GM21737 (cell line): ENCODE results near the gene PRPF6.
A peak's percentile ranks its signal among the peaks of the same experiment; 100 is the strongest.

Experiments used
- ATAC-seq: cut with Tn5 transposase; IDR thresholded peaks from one replicate; pipeline ENCODE4 v1.9.1; 2021; ENCODE audit warnings: mild to moderate bottlenecking, moderate library complexity; ENCODE audit not compliant: unreplicated experiment

PRPF6 gene

DNA sequence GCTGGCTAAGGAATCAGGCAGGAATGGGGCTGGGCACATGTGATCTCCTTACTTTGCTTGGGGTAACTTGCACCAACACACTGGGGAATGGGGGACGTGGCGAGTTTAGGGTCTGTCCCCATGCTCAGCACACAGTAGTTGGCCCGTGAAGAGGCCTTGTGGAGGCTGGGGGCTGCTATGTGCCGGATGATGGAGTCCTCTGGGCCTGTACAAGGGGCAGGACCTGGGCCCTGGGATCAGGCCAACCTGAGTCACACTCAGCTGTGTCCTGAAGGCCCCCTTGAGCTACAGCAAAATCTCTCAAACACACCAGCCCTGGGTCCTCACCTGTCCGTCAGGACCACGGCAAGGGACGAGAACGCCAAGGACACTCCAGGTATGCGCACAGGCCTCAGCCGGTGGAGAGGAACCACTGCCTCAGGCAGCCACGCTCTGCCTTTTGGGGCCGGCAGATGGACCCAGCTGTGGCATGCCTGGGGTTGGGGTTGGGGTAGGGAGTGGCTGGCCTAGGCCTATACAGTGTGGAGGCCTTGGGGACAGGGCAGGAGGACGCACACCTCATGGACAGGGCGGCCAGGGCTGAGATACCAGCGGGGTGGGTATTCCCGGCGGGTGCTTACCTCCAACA is 35.8 kb upstream of the PRPF6 start:
- ATAC-seq: no peak

DNA sequence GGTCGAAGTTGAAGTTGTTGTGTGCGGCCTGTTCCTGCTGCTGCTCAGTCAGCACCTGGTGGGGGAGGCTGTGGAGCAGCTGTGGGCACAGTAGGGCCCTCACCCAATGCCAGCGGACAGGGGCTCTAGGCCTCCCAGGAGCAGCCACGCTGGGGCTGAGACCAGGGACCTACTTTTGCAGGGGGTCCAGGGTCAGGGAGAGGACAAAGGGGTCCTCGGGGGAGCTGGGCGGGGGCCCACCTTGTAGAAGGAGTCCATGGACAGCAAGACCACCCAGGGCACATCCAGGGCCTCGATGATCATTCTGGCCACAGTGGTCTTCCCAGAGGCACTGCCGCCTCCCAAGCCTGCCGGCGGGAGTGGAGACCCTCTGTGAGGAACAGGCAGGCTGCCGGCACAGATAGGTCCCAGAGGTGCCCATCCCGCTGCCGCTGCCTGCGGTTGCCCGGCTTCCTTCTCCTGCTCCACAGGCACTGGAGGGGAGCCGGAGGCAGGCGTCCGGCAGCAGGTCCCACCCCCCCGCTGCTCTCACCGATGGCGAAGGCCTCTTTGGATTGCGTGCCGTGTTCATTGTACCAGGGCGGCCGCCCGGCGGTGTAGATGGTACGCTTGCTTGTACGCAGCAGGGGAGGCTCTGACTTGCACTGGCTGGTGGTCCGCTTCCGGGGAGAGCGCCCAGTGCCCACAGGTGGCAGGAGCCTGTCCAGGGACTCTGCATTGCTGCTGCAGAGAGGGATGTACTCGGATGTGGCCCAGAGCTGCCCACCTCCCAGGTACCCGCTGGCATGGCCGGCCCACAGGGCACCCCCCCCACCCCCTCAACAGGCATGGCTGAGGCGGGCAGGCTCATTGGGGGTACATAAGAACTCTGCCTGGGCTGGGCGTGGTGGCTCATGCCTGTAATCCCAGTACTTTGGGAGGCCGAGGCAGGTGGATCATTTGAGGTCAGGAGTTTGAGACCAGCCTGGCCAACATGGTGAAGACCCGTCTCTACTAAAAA is 34.7 kb upstream of the PRPF6 start:
- no peak for ATAC-seq

DNA sequence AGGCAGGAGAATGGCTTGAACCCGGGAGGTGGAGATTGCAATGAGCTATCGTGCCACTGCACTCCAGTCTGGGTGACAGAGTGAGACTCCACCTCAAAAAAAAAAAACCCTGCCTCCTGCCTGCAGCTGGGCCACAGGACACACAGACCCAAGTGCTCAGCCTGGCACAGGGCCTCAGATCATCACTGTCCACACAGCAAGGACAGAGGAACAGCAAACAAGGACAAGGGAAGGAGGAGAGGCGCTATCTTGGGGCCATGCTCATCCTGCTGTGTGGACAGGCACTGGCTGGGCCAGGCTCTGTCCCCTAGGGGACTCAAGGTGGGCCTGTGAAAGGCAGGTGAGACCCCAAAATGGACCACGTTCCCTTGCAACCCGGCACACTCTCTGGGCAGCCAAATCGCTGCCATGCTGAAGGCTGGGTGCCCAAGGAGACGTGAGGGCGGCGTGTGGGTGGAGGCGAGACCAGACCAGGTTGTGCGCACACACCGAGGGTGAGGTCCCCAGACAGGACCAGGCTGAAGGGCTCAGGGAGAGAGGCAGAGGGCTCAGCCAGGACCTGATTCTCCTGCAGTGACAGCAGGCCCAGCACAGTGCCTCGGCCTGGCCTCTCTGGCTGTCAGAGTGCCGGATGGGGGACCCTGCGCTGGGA is 33.8 kb upstream of the PRPF6 start:
- ATAC-seq: no peak

DNA sequence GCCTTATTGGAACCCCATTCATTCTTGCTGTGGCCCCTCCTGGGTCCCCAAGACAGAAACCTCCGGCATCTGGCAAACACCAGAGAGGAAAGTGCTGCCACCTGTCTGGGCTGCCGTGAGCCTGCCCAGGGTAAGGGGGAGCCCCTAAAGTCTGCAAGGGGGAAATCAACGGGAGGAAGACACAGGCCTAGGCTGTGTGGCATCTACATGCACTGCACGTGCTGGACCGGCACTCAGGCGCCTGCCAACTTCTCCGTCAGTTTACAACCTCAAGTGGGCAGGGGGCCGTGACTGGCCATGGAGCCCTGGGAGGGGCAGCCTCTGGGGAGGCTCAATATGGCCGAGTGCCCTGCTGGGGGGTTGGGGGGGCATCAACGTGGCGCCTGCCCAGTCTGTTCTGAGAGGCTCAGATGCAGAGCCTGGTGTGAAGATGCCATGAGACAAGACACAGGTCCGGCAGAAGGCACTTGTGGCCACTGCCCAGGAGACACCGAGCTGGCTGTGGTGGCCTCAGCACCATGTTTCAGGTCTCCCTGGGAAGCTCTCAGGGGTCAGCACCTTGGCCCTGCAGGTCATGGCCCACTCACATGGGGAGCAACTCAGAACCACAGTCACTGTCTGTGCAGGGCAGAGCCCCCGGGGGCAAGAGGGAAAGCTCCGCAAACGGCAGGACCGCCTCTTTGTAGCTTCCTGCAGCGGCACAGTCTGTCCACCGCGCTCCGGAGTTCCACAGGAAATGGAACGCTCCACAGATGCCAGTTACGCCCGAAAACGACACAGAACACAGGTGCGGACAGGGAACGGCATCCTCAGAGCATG is 33.1 kb upstream of the PRPF6 start:
- no peak for ATAC-seq

DNA sequence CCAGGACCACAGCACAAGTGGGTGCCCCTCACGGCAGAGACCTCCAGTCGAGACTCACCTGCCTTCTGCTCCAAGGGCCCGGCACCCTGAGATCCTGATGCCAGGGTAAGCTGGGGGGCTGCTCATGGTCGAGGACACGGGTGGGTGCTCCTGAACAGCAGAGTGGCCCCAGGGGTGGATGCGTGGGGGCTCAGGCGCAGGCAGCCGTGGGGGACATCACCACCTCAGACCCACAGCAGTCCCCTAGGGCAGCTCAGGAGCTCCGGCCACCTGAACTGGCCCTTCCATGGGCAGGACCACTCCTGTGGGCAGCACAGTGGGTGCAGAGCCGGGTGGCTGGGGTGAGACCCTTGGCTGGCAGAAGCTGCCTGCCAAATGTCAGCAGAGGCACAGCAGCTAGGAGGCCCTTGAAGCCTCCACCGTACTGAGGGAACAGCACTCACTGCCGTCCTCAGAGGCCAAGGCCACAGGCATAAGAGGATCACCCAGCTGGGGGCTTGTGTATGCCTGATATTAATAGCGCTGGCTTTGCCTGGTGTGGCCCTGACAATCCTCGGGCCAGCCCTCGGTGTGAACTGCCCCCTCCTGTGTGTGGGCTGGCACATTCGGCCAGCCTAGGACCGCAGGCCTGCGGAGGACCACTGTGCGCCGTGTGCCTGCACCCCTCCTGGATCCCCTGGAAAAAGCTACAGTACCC is 30.1 kb upstream of the PRPF6 start:
- ATAC-seq: no peak

DNA sequence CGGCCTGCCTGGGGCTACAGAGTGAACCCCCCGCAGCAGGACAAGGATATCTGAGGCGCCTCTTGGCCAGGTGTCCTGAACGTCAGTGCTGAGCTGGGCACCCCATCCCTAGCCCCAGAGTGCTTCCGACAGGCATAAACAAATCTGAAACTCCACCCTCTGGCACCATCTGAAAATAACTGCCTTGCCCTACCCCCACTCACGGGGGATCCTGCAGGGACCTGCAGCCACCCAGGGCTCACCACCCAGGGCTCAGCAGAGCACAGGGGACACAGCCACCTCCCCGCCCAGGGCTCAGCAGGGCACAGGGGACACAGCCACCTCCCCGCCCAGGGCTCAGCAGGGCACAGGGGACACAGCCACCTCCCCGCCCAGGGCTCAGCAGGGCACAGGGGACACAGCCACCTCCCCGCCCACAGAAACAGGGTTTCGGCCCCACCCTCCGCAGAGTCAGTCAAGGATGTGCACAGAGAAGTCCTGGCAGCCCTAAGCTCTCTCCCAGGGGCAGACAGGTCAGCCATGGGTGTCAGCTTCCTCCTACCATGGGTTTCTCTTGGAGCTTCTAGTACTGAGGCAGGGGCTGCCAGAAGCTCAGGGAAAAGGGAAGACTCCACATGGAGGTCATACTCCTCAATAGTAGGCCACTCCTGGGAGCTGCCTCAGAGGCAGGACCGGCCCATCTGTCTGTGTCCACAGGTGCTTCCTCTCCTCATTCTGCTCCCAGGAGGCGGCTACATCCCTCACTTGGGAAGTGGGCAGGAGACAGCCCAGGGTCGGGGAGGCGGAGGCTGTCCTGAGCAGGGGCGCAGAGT is 29.3 kb upstream of the PRPF6 start:
- no peak for ATAC-seq

DNA sequence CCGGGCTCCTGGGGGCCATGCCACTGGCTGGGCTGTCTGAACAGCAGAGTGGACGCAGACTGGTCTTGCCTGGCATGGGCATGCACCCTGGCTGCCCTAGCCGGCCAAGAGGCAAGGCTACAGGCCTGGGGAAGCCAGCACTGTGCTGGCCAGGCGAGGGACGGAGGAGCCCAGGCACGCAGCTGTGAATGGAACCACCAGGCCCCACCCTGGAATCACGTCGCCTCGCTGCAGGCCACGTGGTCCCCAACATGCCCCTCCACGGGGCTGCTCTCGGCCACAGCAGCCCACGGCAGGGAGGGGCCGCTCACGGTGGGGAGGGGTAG is 28.8 kb upstream of the PRPF6 start:
- ATAC-seq: no peak

DNA sequence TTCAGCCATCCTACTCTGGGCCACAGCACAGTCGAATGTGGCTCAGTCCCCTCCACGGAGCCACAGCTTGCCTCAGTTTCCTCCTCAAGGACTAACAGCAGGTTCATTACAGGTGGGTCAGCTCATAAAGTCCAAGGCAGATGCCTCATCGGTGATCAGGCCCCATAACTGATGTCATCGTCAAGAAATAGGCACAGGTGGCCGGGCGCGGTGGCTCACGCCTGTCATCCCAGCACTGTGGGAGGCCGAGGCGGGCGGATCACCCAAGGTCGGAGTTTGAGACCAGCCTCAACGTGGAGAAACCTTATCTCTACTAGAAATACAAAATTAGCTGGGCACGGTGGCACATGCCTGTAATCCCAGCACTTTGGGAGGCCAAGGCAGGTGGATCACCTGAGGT is 28.2 kb upstream of the PRPF6 start:
- no peak for ATAC-seq

DNA sequence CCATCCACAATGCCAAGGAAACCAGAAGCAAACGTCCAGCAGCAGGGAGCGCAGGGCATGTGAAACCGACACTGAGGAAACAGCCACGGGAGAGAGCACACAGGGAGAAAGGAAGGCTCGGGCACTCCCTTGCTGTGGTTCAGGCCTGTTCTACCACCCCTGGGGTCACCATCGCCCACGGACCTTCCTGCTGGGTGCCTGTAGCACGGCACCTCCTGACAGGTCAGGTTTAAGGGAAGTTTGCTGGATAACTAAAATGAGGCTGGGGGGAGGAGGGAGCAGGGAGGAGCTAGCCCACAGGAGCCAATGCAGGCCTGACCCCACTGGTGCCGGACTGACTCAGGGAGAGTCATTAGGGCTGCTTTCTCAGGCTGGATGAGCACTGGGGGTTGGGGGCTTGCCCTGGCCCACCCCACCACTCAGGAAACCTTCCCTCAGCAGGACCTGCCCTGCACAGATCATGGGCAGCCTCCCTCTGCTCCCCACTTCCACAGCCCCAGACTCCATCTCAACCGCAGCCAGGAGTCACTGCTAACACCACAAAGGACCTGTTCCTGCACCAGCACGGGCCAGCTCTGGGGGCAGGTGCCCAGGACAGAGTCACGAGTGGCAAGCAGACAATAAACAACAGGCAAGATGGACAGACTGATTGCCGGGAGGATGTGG is 27.0 kb upstream of the PRPF6 start:
- ATAC-seq: no peak

DNA sequence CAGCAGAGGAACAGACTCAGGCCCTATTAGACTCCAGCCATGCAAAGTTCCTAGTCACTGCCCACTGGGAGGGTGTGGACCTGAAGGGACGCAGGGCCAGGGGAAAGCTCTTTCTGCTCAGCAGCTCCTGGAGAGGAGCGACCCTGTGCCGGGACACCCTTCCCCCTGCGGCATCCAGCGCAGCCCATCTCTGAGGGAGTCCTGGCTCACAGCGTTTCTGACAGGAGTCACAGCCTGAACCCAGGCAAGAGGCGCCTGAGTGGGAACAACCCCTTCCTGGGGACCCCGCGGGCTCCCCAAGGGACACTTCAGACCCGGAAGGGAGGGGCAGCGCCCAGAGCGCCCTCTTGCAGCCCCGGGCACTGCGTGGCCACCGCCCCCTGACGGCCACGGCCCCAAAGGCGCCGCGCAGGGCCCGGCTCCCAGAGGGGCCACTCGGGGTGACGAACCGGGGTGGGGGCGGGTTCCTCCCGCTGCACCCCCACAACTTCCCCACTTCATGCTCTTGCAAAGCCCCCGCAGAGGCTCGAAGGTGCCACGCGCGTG is 25.6 kb upstream of the PRPF6 start:
- peak; percentile 23 for ATAC-seq

DNA sequence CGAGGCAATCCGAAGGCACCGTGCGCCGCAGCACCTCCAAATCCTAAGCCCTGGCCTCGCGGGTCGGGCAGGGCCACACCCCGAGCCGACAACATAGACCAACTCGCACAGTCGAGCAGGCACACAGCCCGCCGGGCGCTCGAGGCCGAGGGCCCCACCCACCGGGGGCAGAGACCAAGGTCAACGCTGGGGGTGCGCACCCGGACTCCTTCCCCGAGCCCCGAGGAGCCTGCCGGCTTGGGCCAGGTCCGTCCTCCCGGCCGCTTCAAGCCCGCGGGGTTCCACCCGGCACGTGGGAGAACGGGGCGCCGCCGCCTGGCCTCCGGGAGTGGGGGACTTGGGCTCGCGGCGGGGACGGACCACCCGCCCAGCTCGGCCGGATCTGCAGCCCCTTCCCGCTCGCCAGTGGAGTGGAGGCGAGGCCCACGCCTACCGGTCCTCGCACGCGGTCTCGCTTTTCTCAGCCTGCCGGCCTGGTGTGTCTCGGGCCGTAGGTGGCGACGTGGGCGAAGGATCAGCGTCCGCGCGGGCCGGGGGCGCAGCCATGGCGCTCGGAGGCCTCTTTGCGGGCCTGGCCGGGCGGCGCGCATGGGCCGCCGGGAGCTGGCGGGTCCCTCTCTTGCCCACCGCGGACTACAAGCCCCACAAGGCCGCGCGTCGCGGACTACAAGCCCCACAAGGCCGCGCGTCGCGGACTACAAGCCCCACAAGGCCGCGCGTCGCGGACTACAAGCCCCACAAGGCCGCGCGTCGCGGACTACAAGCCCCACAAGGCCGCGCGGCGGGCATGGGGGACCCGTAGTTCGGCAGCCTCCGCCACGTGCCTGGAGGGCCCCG is 24.9 kb upstream of the PRPF6 start, which contains the start of gene UCKL1:
Gene UCKL1 (minus strand): TSS at position 590 of the 837 bp plus-strand sequence. CDS start 44 bp downstream, at position 546.
- peak; percentile 53 for ATAC-seq

DNA sequence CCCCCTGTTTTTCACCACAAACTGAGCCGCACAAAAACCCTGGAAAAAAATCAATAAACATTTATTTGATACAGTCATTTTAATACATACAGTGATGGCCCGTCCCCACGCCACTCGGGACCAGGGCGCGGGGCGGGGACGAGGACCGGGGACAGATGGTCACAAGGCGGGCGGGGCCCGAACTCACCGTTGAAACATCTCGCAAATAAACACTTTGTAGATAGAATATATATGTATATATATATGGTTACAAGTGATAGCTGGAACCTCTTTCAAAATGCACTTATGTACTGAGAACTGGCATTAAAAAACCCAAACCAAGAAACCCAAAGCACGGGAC is 24.3 kb upstream of the PRPF6 start:
- ATAC-seq: peak; percentile 5

DNA sequence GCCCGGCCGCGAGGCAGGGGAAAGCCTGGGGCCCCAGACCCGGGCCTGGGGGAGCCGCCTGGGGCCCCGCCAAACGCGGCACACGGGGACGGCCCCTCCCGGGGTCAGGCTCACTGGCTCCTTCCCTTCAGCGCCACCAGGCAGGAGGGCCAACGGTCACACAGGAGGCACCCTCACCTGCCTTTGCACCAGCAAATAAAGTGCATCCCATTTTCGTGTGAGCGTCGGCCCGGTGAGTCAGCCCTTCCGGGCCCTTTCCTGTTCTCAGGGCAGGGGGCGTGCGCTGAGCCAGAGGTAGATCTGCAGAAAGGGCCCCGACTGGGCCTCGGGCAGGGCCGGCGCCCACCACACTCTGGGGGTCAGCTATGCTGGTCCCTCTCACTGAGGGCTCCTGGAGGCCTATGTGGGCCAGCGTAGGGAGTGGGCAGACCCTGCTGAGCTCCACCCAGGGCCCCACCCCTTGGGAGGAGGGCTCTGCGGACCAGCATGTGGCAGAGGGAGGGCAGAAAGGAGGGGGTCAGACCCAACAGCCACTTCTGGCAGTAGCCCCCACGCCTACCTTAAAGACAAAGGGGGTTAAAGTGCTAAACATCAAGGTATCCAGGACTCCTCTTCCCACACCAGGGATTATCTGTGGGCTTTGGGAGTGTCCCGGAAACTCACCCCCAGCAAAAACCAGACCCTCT is 23.8 kb upstream of the PRPF6 start:
- peak; percentile 24 for ATAC-seq

DNA sequence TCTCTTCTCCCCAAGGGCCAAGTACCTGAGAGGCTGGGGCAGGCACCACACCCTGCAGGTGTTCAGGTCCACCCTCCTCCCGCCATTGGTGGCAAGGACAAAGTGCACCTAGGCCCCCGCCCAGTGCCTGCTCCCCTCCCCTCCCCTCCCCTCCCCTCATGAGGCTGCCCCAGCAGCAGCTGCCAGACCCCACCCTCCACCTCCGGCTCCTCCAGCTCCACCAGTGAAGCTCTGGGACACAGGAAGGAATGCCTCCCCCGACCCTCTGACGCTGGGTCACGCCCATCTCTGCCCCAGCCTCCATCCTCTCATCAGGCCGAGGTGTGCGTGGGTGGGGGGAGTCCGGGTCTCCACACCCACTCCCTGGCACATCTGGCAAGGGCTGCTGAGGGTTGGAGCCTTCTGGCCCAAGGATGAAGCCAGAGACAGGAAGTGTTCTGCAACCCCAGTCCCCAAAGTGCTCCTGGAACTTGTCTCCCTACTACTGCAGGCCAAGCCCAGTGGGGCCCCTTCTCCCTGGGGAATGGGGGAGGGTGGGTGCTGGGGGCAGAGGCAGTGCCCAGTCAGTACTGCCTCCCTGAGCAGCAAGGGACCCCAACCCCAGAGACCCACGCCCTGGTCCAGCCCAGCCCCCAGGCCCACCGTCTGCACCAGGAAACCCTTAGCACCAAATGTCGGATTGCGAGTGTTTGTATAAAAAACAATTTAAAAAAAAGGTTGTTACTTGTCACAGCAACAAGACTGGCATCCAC is 23.1 kb upstream of the PRPF6 start:
- ATAC-seq: no peak

DNA sequence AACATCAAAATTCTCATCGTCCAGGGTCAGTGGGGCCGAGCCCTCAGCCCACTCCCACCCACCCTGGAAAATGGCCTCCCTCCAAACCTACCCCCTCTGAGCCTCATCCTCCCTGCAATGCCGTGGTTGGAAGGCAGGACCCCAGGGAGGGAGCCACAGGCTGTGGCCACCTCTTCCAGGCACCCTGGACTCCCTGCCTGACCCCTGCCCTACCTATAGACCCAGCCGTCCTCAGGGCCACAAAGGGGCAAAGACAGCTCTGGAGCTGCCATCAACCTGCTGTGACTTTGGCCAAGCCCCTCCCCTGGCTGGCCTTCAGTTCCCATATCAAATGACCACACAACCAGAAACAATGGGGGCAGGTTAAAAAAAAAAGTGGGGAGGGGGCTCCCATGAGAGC is 22.5 kb upstream of the PRPF6 start:
- ATAC-seq: no peak

DNA sequence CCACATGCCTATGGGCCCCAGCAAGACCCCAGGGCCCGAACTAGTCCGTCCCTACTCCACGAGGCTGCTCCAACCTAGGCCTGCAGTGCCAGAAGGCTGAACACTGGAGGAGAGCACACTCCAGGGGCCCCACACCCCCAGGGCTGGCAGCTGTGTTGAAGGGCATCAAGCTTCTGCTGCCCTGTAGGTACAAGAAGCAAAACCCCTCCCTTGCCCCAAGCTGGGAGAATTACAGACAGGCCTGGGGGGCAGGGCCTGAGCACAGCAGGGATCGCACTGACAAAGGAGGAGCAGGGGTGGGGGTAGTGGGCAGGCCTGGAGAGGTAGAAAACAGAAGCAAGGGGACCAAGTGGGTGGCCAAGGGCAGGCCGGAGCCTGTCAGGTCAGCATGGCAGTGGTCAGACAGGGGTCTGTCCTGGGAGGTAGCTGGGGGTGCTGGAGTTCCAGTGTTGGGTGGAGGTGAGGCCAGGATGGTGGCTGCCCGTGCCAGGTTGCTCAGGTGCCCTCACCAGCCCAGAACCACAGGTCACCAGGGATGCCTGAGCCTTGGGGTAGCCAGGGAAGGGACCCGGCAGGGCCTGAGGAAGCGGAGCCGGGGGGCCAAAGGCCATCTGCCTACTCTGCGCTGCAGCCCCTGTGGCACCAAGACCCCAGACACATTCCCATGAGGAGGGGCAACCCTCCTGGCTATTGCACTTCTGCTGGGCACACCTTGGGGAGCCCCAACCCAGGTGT is 21.8 kb upstream of the PRPF6 start:
- no peak for ATAC-seq
